Large intestine (tissue), 3 donors: ENCODE measurements around the gene SMYD3. TPM values are rescaled to one million over a fixed set of nuclear protein-coding genes. Genes with fewer than 3 reads are reported as not detected.

ENCODE experiments used
- DNase-seq, 2 donors: peaks; one replicate each; pipeline versions ENCODE4 v3.0.0 to v3.0.0-alpha.2; 2013
- H3K27ac ChIP-seq: one replicate; pipeline ENCODE4 v1.5.1; 2013; ENCODE audit warnings: low read length
- H3K27me3 ChIP-seq: 2 replicates; pipeline ENCODE4 v1.6.1; 2013; ENCODE audit warnings: low read length; ENCODE audit not compliant: control insufficient read depth, insufficient read depth
- H3K36me3 ChIP-seq: 2 replicates; pipeline ENCODE4 v1.6.1; 2013; ENCODE audit warnings: low read length; ENCODE audit not compliant: control insufficient read depth, insufficient read depth
- H3K4me1 ChIP-seq: one replicate; pipeline ENCODE4 v1.6.1; 2013; ENCODE audit warnings: low read length; ENCODE audit not compliant: control insufficient read depth, insufficient read depth
- H3K4me3 ChIP-seq: one replicate; pipeline ENCODE4 v1.5.1; 2013; ENCODE audit warnings: low read length
- H3K9me3 ChIP-seq: one replicate; pipeline ENCODE4 v1.6.1; 2013; ENCODE audit warnings: mild to moderate bottlenecking, low read depth, low read length, moderate library complexity; ENCODE audit not compliant: control insufficient read depth
- WGBS: methylation state at CpG from one replicate; pipeline ENCODE4 v1.1.5; 2013; ENCODE audit warnings: low lambda C conversion rate; ENCODE audit not compliant: insufficient coverage; 5-methylcytosine and 5-hydroxymethylcytosine counted together
- polyA plus RNA-seq: library from polyadenylated mRNA; unstranded; fragments of 120-200 nt; gene quantifications from one replicate; pipeline ENCODE4 v1.2.1, GENCODE V29; 2013

Gene SMYD3
- polyA plus RNA-seq, 1 donor, result 12.0 TPM

- H3K4me1 ChIP-seq, result peaks cover 3% of the 10 kb centered on the region
- no peaks in the 10 kb centered on the region for H3K27me3 ChIP-seq
- DNase-seq, result peak in 1 of 2 donors; percentile 34
- peak overlapping the region; percentile 67 for H3K4me3 ChIP-seq
- no peak overlapping the region for H3K27ac ChIP-seq
- H3K36me3 ChIP-seq, result no peaks in the 10 kb centered on the region
- H3K9me3 ChIP-seq, result no peaks in the 10 kb centered on the region
- WGBS, result no CpG with 5 or more reads among the region's 9 CpGs
Observed at GRCh38 chr1:246506367-246506673, 759 bp downstream of the SMYD3 start.

GRCh38 chr1:246503341-246503740, 3.7 kb downstream of the SMYD3 start:
- Histone ChIP-seq H3K9me3 (no peaks in the 10 kb centered on the region), H3K36me3 (no peaks in the 10 kb centered on the region), H3K27ac (no peak overlapping the region), H3K4me3 (no peak overlapping the region), H3K27me3 (no peaks in the 10 kb centered on the region), H3K4me1 (peaks cover 3% of the 10 kb centered on the region)
- no CpG with 5 or more reads among the region's 7 CpGs for WGBS
- DNase-seq, result no peak

- H3K36me3 ChIP-seq, result no peaks in the 10 kb centered on the region
- WGBS, result 13% methylated on average over 1 of the region's 2 CpGs
- H3K9me3 ChIP-seq, result no peaks in the 10 kb centered on the region
- no peaks in the 10 kb centered on the region for H3K4me1 ChIP-seq
- H3K27ac ChIP-seq, result no peak overlapping the region
- peak; percentile 36 to 39 for DNase-seq
- no peaks in the 10 kb centered on the region for H3K27me3 ChIP-seq
- no peak overlapping the region for H3K4me3 ChIP-seq
Observed at GRCh38 chr1:246497331-246497915, 9.7 kb downstream of the SMYD3 start.

DNA sequence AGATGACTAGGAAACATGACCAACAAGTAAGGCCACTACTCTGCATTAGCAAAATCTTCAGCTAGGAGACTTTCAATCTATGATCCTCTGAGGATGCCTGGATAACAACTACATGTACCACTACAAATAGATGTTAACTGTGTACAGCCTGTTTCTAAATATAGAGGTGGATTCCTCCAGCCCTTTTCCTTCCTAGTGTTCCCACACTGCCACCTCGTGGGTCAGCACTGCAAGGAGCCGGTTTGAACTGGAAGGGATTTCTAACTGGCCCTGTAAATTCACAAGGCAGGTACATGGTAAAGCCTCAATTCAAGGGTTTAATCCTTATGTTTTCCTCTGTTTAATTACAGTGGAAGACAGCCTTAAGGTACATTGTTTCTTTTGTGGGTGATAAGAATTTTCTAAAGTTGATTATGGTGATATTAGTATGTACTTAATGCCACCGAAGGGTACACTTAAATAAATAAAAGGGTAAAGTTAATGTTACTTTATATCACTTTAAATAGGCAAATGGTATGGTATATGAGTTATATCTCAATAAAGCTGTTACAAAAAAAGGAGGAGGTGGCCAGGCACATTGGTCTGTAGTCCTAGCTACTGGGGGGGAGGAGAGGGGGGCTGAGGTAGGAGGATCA, 14.4 kb downstream of the SMYD3 start:
- DNase-seq, result peak; percentile 44 to 49
- Histone ChIP-seq H3K9me3 (no peaks in the 10 kb centered on the region), H3K27me3 (no peaks in the 10 kb centered on the region), H3K27ac (no peak overlapping the region), H3K4me3 (no peak overlapping the region), H3K36me3 (no peaks in the 10 kb centered on the region), H3K4me1 (no peaks in the 10 kb centered on the region)
- WGBS, result 100% methylated on average over 1 of the region's 3 CpGs

GRCh38 chr1:246491551-246492053, 15.5 kb downstream of the SMYD3 start:
- no peak overlapping the region for H3K27ac ChIP-seq
- no peaks in the 10 kb centered on the region for H3K9me3 ChIP-seq
- no CpG with 5 or more reads among the region's 7 CpGs for WGBS
- no peaks in the 10 kb centered on the region for H3K27me3 ChIP-seq
- DNase-seq, result no peak
- H3K4me1 ChIP-seq, result no peaks in the 10 kb centered on the region
- no peaks in the 10 kb centered on the region for H3K36me3 ChIP-seq
- no peak overlapping the region for H3K4me3 ChIP-seq

DNA sequence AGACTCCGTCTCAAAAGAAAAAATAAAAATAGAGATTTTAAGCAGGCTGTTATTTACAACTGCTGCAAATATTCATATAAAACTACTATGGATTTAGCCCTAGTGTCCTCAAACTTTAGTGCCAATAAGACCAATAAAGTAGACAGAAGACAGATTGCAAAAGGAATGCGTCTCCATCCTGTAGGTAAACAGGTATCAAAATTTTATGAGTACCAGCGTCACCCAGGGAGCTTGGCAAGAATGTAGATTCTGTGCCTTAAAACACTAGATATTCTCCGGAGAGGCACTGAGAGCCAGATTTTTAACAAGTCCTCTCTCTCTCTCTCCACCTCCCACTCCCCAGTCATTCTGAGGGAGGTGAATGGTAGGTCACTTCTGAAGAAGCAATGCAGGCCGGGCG, 18.4 kb downstream of the SMYD3 start:
- 93% methylated on average over 3 of the region's 6 CpGs for WGBS
- DNase-seq, result no peak

DNA sequence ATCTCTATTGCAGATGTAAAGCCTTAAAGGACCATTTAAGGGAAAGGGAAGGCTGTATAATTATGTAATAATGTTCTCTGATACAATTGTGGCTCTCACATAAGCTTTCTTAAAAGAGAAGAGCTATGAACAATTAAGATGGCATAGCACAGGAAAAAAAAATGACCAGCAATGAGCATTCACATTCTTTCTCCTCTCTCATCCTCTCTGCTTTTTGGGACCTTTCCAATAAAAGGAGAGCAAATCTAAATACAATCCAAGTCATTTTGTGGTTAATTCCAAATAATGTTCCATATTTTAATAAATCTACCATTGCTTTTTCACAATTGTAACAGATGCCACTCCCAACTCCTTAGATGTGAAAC, 23.5 kb downstream of the SMYD3 start:
- H3K27ac ChIP-seq, result no peak overlapping the region

More for the DNA sequence above, 18.4 kb downstream of the SMYD3 start:
- Histone ChIP-seq H3K9me3 (no peaks in the 10 kb centered on the region), H3K27ac (no peak overlapping the region), H3K4me3 (no peak overlapping the region), H3K36me3 (no peaks in the 10 kb centered on the region), H3K27me3 (no peaks in the 10 kb centered on the region), H3K4me1 (no peaks in the 10 kb centered on the region)

GRCh38 chr1:246482805-246483568, 24.1 kb downstream of the SMYD3 start:
- H3K36me3 ChIP-seq, result no peaks in the 10 kb centered on the region
- no peaks in the 10 kb centered on the region for H3K9me3 ChIP-seq
- H3K27me3 ChIP-seq, result no peaks in the 10 kb centered on the region
- H3K27ac ChIP-seq, result no peak overlapping the region
- H3K4me3 ChIP-seq, result no peak overlapping the region
- DNase-seq, result no peak
- WGBS, result 80% methylated on average over 1 of the region's 4 CpGs
- H3K4me1 ChIP-seq, result no peaks in the 10 kb centered on the region

More for the DNA sequence above, 23.5 kb downstream of the SMYD3 start:
- Histone ChIP-seq H3K4me1 (no peaks in the 10 kb centered on the region), H3K36me3 (no peaks in the 10 kb centered on the region), H3K9me3 (no peaks in the 10 kb centered on the region), H3K27me3 (no peaks in the 10 kb centered on the region), H3K4me3 (no peak overlapping the region)
- no peak for DNase-seq

- Histone ChIP-seq H3K36me3 (no peaks in the 10 kb centered on the region), H3K4me3 (no peak overlapping the region), H3K9me3 (no peaks in the 10 kb centered on the region), H3K4me1 (no peaks in the 10 kb centered on the region), H3K27ac (no peak overlapping the region), H3K27me3 (no peaks in the 10 kb centered on the region)
- DNase-seq, result no peak
- no CpG with 5 or more reads among the region's 2 CpGs for WGBS
Observed at GRCh38 chr1:246479061-246479460, 28.0 kb downstream of the SMYD3 start.

DNA sequence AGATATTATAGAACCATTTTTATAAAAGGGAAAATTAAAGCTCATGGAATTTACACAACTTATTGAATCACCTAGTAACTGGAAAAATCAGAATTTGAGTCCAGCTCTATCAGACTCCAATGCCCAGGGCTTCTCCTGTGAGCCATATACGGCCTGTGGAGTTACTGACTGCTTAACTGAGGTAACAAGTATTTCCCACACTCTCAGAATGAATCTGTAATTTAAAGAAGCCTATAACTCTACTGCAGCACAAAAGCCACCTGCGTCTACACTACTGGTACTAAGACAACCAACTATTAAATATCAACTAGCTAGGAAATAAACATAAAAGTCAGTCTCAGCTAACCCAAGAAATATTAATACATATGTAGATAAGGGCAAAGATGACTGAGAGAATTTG, 29.4 kb downstream of the SMYD3 start:
- no peak for DNase-seq
- H3K4me3 ChIP-seq, result no peak overlapping the region

More for the DNA sequence above, 29.4 kb downstream of the SMYD3 start:
- H3K36me3 ChIP-seq, result no peaks in the 10 kb centered on the region
- WGBS, result no CpG with 5 or more reads among the region's 2 CpGs
- no peaks in the 10 kb centered on the region for H3K27me3 ChIP-seq
- H3K27ac ChIP-seq, result no peak overlapping the region
- H3K9me3 ChIP-seq, result no peaks in the 10 kb centered on the region
- no peaks in the 10 kb centered on the region for H3K4me1 ChIP-seq
